GM18502 (cell line): ENCODE results near the gene CDH18.

Experiments used
- ATAC-seq: cut with Tn5 transposase; IDR thresholded peaks from one replicate; pipeline ENCODE4 v1.9.1; 2021; ENCODE audit warnings: mild to moderate bottlenecking; ENCODE audit not compliant: unreplicated experiment, poor library complexity

The CDH18 gene

DNA sequence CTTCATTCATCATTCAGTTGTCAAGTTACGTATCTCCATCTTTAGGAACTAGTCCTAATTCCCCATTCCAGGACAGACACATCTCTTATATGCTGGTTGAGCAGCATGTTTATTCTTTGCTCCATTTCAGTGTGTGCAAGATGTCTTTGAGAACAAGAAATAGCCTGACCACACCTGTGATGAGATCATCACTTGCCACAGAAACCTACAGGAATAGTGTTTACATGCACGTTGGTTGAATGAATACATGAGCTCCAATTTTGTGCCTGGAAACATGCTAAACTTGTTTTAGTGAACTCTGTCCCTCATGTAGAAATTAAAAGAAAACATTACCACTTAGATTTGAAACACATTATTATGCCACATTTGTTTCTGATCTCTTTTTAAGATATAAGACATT is 489.1 kb downstream of the CDH18 start:
- no peak for ATAC-seq

GRCh38 chr5:19497229-19497815 is 490.7 kb downstream of the CDH18 start:
- ATAC-seq, result no peak

DNA sequence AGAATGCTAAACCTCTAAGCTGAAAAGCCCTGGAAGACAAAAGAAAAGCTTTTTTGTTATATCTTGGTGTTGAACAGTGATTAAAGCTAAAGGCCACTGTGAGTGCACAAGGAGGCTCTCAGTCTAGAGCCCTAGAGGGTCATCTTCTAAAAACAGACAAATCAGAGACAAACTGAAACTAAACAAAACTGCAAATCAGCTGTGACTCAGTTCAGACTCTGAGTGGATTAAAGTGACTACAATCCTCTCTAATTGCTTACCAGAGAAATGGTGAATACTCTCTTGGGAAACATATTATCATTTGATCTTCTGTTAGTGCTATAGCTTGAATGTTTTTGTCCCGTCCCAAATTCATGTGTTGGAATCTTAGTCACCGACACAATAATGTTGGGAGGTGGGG is 491.9 kb downstream of the CDH18 start:
- no peak for ATAC-seq

DNA sequence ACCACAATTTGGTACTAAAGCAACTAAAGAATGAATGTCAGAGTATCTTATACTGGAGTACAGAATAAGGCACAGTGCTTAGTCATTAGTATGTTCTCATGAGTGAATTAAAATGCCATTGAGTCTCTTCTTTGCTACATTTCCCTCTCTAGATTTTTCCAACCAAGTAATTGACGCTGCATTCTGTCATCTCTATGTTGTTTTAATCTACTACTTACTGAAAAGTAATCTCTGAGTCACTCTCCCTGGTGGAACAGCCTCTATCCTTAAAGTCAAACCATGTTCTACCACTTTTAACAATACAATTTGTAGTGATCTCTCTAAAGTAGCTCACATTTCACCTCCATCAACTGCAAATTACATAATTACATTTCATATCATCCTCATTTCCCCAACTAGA is 495.1 kb downstream of the CDH18 start:
- no peak for ATAC-seq

DNA sequence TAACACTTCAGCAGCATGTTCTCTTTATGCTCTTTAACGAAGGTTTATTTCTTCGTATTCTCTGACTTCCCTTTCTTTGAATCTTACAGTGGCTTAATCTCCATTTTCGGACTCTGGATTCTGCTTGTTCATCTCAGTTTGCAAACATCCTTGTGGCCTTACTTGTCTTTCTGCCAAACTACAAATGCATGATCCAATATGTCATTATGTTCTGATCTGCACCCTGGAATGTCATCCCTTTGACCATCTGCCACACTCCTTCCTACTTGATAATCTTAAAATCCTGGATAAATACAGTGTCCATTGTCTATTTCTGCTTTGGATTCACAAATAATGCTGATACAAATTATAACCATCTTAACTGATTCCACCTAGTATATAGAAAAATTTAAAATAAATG is 499.2 kb downstream of the CDH18 start:
- ATAC-seq, result no peak

DNA sequence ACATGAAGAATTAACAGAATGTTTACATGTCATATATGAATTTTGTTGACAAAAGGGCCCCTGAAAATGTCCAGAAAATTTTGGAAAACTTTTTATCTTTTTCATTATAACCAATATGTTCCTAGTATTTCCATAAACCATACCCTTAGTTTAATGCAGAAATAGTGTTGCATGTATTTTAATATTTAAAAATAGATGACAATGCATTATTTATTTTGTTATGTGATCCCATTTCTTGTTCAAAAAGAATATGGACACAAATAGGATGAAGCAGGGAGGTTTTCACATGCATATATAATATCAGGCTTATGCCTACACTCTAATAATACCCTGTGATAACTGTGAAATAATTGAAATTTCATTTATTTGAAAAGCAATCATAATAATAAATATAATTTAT is 500.5 kb downstream of the CDH18 start:
- no peak for ATAC-seq

DNA sequence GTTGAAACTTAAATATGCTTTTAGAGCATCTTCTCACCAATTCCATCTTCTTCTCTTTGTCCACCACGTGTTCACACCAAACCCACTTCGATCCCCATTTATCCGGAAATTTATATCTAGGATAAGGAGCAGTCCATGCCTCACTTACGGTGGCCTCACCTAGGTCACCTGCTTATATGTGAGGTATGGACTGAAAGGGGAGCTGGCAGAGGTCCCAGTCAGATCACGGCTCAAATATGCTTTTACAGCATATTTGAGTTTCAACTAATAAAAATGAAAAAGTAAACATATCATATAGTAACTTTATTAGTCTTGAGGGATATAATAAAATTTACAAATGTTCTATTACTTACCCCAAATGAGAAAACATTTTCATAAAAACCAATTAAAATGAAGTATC is 508.4 kb downstream of the CDH18 start:
- no peak for ATAC-seq

- no peak for ATAC-seq
Measured at GRCh38 chr5:19462019-19462418, 526.0 kb downstream of the CDH18 start.

- ATAC-seq, result no peak
Measured at GRCh38 chr5:19424506-19424905, 563.5 kb downstream of the CDH18 start.
